Measurements from ENCODE around the gene HS3ST6. TPM values are rescaled to one million over a fixed set of nuclear protein-coding genes. Genes with fewer than 3 reads are reported as not detected.
A peak's percentile ranks its signal among the peaks of the same experiment; 100 is the strongest.

The HS3ST6 gene
- total and polyA plus RNA-seq, 9 of the 15 experiments (the other 6 are each of a cell fraction or from before 2014, with no cell fraction given), result not detected

DNA sequence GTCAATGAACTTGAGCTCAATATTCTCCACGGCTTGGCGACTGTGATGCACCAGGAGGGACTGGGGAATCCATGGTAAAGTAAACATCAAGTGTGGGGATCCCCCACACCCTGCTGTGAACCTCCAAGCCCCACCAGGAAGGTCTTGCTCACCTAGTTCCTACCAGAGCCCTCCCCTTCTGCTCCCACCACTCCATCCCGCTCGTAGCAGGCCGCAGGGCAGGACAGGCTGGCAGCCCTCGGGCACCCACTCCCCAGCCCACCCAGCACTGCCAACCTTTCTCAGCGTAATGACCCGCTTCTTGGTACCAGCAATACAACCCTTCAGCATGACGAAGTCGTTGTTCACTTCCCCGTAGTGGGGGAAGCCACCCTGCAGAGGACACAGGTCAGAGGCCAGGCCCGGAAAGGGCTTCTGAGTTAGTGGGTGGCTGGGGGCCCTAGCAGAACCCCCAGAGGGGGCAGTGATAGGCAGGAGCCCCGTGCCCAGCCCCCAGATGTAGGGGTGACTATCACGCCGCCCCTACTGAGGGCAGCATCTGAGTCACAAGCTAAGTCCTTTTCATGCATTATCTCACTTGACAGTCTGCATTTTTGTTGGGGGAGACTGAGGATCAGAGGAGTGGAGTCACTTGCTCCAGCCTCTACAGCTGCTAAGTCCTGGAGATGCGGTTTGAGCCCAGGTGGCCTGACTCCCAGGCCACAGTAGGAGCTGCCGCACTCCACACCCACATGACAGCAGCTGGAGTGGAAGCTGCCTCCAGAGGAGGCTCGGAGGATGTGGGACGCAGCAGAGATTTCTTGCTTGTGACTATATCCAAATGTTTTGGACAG, 27.6 kb upstream of the HS3ST6 start (continued):
- TF ChIP-seq ZNF232 (CRISPR knock-in tag; IDR thresholded peaks at IDR 0.05) (no peak), MIER1 (IDR thresholded peaks at IDR 0.05; ENCODE audit: low read depth) (no peak), NFIC (IDR thresholded peaks at IDR 0.05) (peak; percentile 37; the same call in 1 of the 2 replicates), FOXK1 (CRISPR knock-in tag; IDR thresholded peaks at IDR 0.05; ENCODE audit: borderline replicate concordance) (no peak), ARID2 (IDR thresholded peaks at IDR 0.05) (no peak), POLR2G (IDR thresholded peaks at IDR 0.05; ENCODE audit: low read depth, low read length) (no peak), TCF3 (CRISPR knock-in tag; IDR thresholded peaks at IDR 0.05) (peak; percentile 48), CBFA2T2 (conservative IDR thresholded peaks at IDR 0.05) (peak; percentile 84), TSC22D4 (tag; IDR thresholded peaks at IDR 0.05) (no peak), ZNF175 (CRISPR knock-in tag; IDR thresholded peaks at IDR 0.05; ENCODE audit: low read depth) (no peak), MEIS2 (IDR thresholded peaks at IDR 0.05; ENCODE audit: partially characterized antibody) (no peak), SMAD4 (CRISPR knock-in tag; conservative IDR thresholded peaks at IDR 0.05) (no peak), ZNF253 (CRISPR knock-in tag; conservative IDR thresholded peaks at IDR 0.05) (no peak), CHD4 (IDR thresholded peaks at IDR 0.05; ENCODE audit: insufficient read depth, insufficient replicate concordance, low read depth, low read length, poor library complexity, severe bottlenecking) (no peak), ZC3H11A (IDR thresholded peaks at IDR 0.05; ENCODE audit: low read depth, low read length) (no peak), EGR1 (conservative IDR thresholded peaks at IDR 0.05) (peak; percentile 52)
- TF ChIP-seq, protein P1, sequence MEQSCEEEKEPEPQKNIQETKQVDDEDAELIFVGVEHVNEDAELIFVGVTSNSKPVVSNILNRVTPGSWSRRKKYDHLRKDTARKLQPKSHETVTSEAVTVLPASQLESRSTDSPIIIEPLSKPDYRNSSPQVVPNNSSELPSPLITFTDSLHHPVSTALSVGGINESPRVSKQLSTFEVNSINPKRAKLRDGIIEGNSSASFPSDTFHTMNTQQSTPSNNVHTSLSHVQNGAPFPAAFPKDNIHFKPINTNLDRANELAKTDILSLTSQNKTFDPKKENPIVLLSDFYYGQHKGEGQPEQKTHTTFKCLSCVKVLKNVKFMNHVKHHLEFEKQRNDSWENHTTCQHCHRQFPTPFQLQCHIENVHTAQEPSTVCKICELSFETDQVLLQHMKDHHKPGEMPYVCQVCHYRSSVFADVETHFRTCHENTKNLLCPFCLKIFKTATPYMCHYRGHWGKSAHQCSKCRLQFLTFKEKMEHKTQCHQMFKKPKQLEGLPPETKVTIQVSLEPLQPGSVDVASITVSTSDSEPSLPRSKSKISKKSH (CRISPR knock-in tag; IDR thresholded peaks at IDR 0.05), result no peak
- TF ChIP-seq, protein P2, sequence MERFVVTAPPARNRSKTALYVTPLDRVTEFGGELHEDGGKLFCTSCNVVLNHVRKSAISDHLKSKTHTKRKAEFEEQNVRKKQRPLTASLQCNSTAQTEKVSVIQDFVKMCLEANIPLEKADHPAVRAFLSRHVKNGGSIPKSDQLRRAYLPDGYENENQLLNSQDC (CRISPR knock-in tag; IDR thresholded peaks at IDR 0.05), result no peak
- TF ChIP-seq, protein P3, sequence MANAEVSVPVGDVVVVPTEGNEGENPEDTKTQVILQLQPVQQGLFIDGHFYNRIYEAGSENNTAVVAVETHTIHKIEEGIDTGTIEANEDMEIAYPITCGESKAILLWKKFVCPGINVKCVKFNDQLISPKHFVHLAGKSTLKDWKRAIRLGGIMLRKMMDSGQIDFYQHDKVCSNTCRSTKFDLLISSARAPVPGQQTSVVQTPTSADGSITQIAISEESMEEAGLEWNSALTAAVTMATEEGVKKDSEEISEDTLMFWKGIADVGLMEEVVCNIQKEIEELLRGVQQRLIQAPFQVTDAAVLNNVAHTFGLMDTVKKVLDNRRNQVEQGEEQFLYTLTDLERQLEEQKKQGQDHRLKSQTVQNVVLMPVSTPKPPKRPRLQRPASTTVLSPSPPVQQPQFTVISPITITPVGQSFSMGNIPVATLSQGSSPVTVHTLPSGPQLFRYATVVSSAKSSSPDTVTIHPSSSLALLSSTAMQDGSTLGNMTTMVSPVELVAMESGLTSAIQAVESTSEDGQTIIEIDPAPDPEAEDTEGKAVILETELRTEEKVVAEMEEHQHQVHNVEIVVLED (CRISPR knock-in tag; IDR thresholded peaks at IDR 0.05), result no peak
- TF ChIP-seq, protein P4, sequence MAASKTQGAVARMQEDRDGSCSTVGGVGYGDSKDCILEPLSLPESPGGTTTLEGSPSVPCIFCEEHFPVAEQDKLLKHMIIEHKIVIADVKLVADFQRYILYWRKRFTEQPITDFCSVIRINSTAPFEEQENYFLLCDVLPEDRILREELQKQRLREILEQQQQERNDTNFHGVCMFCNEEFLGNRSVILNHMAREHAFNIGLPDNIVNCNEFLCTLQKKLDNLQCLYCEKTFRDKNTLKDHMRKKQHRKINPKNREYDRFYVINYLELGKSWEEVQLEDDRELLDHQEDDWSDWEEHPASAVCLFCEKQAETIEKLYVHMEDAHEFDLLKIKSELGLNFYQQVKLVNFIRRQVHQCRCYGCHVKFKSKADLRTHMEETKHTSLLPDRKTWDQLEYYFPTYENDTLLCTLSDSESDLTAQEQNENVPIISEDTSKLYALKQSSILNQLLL (CRISPR knock-in tag; IDR thresholded peaks at IDR 0.05; ENCODE audit: borderline replicate concordance), result no peak
- TF ChIP-seq, protein P5, sequence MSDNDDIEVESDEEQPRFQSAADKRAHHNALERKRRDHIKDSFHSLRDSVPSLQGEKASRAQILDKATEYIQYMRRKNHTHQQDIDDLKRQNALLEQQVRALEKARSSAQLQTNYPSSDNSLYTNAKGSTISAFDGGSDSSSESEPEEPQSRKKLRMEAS (CRISPR knock-in tag; IDR thresholded peaks at IDR 0.05), result no peak
- TF ChIP-seq, protein P6, sequence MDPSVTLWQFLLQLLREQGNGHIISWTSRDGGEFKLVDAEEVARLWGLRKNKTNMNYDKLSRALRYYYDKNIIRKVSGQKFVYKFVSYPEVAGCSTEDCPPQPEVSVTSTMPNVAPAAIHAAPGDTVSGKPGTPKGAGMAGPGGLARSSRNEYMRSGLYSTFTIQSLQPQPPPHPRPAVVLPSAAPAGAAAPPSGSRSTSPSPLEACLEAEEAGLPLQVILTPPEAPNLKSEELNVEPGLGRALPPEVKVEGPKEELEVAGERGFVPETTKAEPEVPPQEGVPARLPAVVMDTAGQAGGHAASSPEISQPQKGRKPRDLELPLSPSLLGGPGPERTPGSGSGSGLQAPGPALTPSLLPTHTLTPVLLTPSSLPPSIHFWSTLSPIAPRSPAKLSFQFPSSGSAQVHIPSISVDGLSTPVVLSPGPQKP (CRISPR knock-in tag; IDR thresholded peaks at IDR 0.05), result no peak
